PFSK-1 (cell line): Measurements from ENCODE around the gene TAF3.

Experiments used
- FOXP2 ChIP-seq: optimal IDR thresholded peaks from 2 replicates; pipeline ENCODE3; 2011; ENCODE audit warnings: borderline replicate concordance, control low read depth, inconsistent platforms; ENCODE audit not compliant: insufficient read depth; ENCODE audit errors: extremely low read length, extremely low read depth
- POLR2AphosphoS5 ChIP-seq: IDR thresholded peaks from 2 replicates; pipeline ENCODE4 v1.6.1; 2012; ENCODE audit warnings: low read depth, mild to moderate bottlenecking, control low read depth, low read length, moderate library complexity
- REST ChIP-seq, 2 experiments: IDR thresholded peaks; 2 replicates each; pipeline versions ENCODE4 v1.6.1 to v1.8.0; 2011 to 2012; ENCODE audit warnings: low read depth in 2 of 2, low read length in 2 of 2, control low read depth in 1 of 2, inconsistent platforms in 1 of 2, mild to moderate bottlenecking in 1 of 2, moderate library complexity in 1 of 2; ENCODE audit not compliant: insufficient read depth in 1 of 2
- SIN3A ChIP-seq: IDR thresholded peaks from 2 replicates; pipeline ENCODE4 v1.6.1; 2012; ENCODE audit warnings: mild to moderate bottlenecking, low read length, moderate library complexity, borderline replicate concordance; ENCODE audit not compliant: insufficient read depth
- TAF1 ChIP-seq: IDR thresholded peaks from 2 replicates; pipeline ENCODE4 v1.6.1; 2012; ENCODE audit warnings: low read length, control low read depth, borderline replicate concordance; ENCODE audit not compliant: insufficient read depth

GRCh38 chr10:7971949-7972348 is 153.6 kb downstream of the TAF3 start:
- TF ChIP-seq POLR2AphosphoS5 (no peak), TAF1 (no peak), SIN3A (no peak), REST (IDR thresholded peaks at IDR 0.05; ENCODE audit: insufficient read depth in 1 of 2, low read depth in 2 of 2, low read length in 2 of 2) (no peak), FOXP2 (no peak)
